ENCODE data around the gene MYEOV.

The MYEOV gene

DNA sequence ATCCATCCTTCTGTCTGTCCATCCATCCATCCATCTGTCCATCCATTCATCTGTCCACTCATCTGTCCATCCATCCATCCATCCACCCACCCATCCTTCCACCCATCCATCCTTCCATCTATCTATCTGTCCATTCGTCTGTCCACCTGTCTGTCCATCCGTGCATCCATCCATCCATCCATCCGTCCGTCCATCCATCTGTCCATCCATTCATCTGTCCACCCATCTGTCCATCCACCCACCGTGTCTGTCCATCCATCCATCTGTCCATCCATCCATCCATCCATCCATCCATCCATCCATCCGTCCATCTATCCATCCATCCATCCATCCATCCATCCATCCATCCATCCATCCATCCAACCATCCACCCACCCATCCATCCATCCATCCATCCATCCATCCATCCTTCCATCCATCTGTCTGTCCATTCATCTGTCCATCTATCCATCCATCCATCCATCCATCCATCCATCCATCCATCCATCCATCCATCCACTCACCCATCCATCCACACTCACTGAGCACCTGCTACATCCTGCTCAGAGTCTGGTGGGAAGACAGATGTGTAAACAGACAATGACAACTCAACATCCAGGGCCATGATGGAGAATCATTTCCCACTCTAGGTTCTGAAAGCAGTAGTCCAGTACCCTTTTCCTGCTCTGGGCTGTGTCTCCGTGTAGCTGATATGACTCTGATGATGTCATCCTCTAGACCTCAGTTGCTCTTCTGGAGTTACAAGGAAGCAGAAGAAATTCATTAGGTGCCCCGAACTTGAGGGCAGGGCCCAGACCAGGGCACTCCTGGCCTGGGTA, 30.8 kb upstream of the MYEOV start:
- Histone ChIP-seq H3K9ac (ENCODE audit: low read length) (no peak overlapping the region), H3K4me3 (ENCODE audit: insufficient read depth, low read length, poor library complexity, severe bottlenecking) (no peak overlapping the region), H3K4me2 (ENCODE audit: low read depth, low read length, poor library complexity, severe bottlenecking) (no peak overlapping the region), H2AFZ (ENCODE audit: low read depth, low read length, severe bottlenecking) (no peak overlapping the region), H3K79me2 (ENCODE audit: insufficient read depth, low read length) (no peaks in the 10 kb centered on the region), H3K9me2 (replicated peaks; ENCODE audit: insufficient read depth, low read length) (no peaks in the 10 kb centered on the region), H3K9me3 (ENCODE audit: insufficient read depth, low read length) (no peaks in the 10 kb centered on the region), H3K27me3 (ENCODE audit: low read length) (no peaks in the 10 kb centered on the region), H4K20me1 (ENCODE audit: low read depth, low read length) (no peaks in the 10 kb centered on the region), H3K27ac (ENCODE audit: low read depth, low read length) (no peak overlapping the region), H3F3A (ENCODE audit: insufficient read depth) (no peaks in the 10 kb centered on the region), H3K36me3 (ENCODE audit: low read length) (no peaks in the 10 kb centered on the region)
- no peak for TF ChIP-seq EZH2phosphoT487 (conservative IDR thresholded peaks at IDR 0.05; ENCODE audit: low read length)
- TF ChIP-seq, protein P1, sequence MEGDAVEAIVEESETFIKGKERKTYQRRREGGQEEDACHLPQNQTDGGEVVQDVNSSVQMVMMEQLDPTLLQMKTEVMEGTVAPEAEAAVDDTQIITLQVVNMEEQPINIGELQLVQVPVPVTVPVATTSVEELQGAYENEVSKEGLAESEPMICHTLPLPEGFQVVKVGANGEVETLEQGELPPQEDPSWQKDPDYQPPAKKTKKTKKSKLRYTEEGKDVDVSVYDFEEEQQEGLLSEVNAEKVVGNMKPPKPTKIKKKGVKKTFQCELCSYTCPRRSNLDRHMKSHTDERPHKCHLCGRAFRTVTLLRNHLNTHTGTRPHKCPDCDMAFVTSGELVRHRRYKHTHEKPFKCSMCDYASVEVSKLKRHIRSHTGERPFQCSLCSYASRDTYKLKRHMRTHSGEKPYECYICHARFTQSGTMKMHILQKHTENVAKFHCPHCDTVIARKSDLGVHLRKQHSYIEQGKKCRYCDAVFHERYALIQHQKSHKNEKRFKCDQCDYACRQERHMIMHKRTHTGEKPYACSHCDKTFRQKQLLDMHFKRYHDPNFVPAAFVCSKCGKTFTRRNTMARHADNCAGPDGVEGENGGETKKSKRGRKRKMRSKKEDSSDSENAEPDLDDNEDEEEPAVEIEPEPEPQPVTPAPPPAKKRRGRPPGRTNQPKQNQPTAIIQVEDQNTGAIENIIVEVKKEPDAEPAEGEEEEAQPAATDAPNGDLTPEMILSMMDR (IDR thresholded peaks at IDR 0.05; ENCODE audit: insufficient read depth, low read length, poor library complexity, severe bottlenecking) = no peak

DNA sequence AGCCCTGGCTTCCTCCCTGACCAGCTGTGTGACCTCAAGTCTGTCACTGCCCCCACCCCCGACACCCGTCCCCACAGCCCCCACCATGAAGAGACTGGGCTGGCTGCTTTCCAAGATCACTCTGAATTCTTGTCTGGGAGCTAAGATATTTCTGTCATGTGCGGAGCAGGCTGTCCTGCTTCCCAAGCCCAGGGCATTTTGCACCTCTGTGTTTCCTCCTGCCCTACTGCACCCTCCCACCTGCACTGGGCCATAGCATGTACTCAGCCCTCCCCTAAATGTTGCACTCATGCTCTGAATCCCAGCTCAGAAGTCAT, 30.3 kb upstream of the MYEOV start:
- Histone ChIP-seq H3K27me3 (ENCODE audit: low read length) (no peaks in the 10 kb centered on the region), H3K9me2 (replicated peaks; ENCODE audit: insufficient read depth, low read length) (no peaks in the 10 kb centered on the region), H3K9me3 (ENCODE audit: insufficient read depth, low read length) (no peaks in the 10 kb centered on the region), H3K36me3 (ENCODE audit: low read length) (no peaks in the 10 kb centered on the region), H3K9ac (ENCODE audit: low read length) (no peak overlapping the region), H3K4me2 (ENCODE audit: low read depth, low read length, poor library complexity, severe bottlenecking) (no peak overlapping the region), H3K4me3 (ENCODE audit: insufficient read depth, low read length, poor library complexity, severe bottlenecking) (no peak overlapping the region), H2AFZ (ENCODE audit: low read depth, low read length, severe bottlenecking) (no peak overlapping the region), H3K79me2 (ENCODE audit: insufficient read depth, low read length) (no peaks in the 10 kb centered on the region), H3F3A (ENCODE audit: insufficient read depth) (no peaks in the 10 kb centered on the region), H3K27ac (ENCODE audit: low read depth, low read length) (no peak overlapping the region), H4K20me1 (ENCODE audit: low read depth, low read length) (no peaks in the 10 kb centered on the region)
- no peak for TF ChIP-seq EZH2phosphoT487 (conservative IDR thresholded peaks at IDR 0.05; ENCODE audit: low read length)
- TF ChIP-seq, protein P1 (IDR thresholded peaks at IDR 0.05; ENCODE audit: insufficient read depth, low read length, poor library complexity, severe bottlenecking) = no peak

DNA sequence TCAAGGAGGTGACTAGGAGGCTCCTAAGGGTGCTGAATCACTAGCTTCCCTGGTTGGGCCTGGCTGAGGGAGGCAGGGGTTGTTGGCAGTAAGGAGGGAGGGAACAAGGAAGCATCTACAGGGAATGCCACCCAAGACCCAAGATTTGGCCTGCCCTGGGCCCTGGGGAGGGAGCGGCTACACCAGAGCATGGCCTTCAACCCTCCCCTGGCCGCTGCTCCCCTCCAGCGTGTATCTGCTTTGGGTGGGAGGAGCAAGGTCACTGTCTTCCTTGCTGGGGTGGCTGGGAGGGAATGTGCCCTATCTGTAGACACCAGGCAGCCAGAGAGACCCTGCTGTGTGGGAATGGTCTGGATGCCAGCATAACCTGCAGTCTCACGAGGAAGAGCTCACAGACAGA, 29.5 kb upstream of the MYEOV start:
- no peak for TF ChIP-seq EZH2phosphoT487 (conservative IDR thresholded peaks at IDR 0.05; ENCODE audit: low read length)
- TF ChIP-seq, protein P1 (IDR thresholded peaks at IDR 0.05; ENCODE audit: insufficient read depth, low read length, poor library complexity, severe bottlenecking) = no peak
- Histone ChIP-seq H3K9me2 (replicated peaks; ENCODE audit: insufficient read depth, low read length) (no peaks in the 10 kb centered on the region), H2AFZ (ENCODE audit: low read depth, low read length, severe bottlenecking) (no peak overlapping the region), H3K9me3 (ENCODE audit: insufficient read depth, low read length) (no peaks in the 10 kb centered on the region), H3F3A (ENCODE audit: insufficient read depth) (no peaks in the 10 kb centered on the region), H3K4me2 (ENCODE audit: low read depth, low read length, poor library complexity, severe bottlenecking) (no peak overlapping the region), H4K20me1 (ENCODE audit: low read depth, low read length) (no peaks in the 10 kb centered on the region), H3K9ac (ENCODE audit: low read length) (no peak overlapping the region), H3K36me3 (ENCODE audit: low read length) (no peaks in the 10 kb centered on the region), H3K4me3 (ENCODE audit: insufficient read depth, low read length, poor library complexity, severe bottlenecking) (no peak overlapping the region), H3K79me2 (ENCODE audit: insufficient read depth, low read length) (no peaks in the 10 kb centered on the region), H3K27me3 (ENCODE audit: low read length) (no peaks in the 10 kb centered on the region), H3K27ac (ENCODE audit: low read depth, low read length) (no peak overlapping the region)
